ENCODE data around the gene EIF4B. TPM values are rescaled to one million over a fixed set of nuclear protein-coding genes. Genes with fewer than 3 reads are reported as not detected.

The EIF4B gene
- total RNA-seq = 484 and 526 TPM in 2 replicates

GRCh38 chr12:53005986-53006809 is at the start of gene EIF4B:
EIF4B (plus strand) TSS chr12:53006456; CDS start chr12:53006484, 28 bp downstream.
- H3K36me3 ChIP-seq (ENCODE audit: control insufficient read depth, insufficient read depth, low read length) = no peaks in the 10 kb centered on the region
- no peak for TF ChIP-seq CTCF (IDR thresholded peaks at IDR 0.05; ENCODE audit: insufficient read depth, low read length, poor library complexity, severe bottlenecking)
- DNase-seq (ENCODE audit: low read depth) = peak; percentile 94
- H3K27me3 ChIP-seq (ENCODE audit: control insufficient read depth, insufficient read depth, low read length) = no peaks in the 10 kb centered on the region
- peak within 1 kb of the TSS; percentile 100 for H3K4me3 ChIP-seq (ENCODE audit: low read depth, low read length)

- no peak for DNase-seq (ENCODE audit: low read depth)
- TF ChIP-seq CTCF (IDR thresholded peaks at IDR 0.05; ENCODE audit: insufficient read depth, low read length, poor library complexity, severe bottlenecking) = no peak
Observed at GRCh38 chr12:52956987-52957386, 49.3 kb upstream of the EIF4B start.

GRCh38 chr12:52964556-52965336 is 41.5 kb upstream of the EIF4B start:
- TF ChIP-seq CTCF (IDR thresholded peaks at IDR 0.05; ENCODE audit: insufficient read depth, low read length, poor library complexity, severe bottlenecking) = no peak
- Histone ChIP-seq H3K4me3 (ENCODE audit: low read depth, low read length) (peak overlapping the region; percentile 37), H3K36me3 (ENCODE audit: control insufficient read depth, insufficient read depth, low read length) (no peaks in the 10 kb centered on the region), H3K27me3 (ENCODE audit: control insufficient read depth, insufficient read depth, low read length) (no peaks in the 10 kb centered on the region)
- DNase-seq (ENCODE audit: low read depth) = no peak

More at GRCh38 chr12:52956987-52957386, 49.3 kb upstream of the EIF4B start:
- Histone ChIP-seq H3K4me3 (ENCODE audit: low read depth, low read length) (no peak overlapping the region), H3K27me3 (ENCODE audit: control insufficient read depth, insufficient read depth, low read length) (no peaks in the 10 kb centered on the region), H3K36me3 (ENCODE audit: control insufficient read depth, insufficient read depth, low read length) (no peaks in the 10 kb centered on the region)

GRCh38 chr12:52965337-52965731 is 40.9 kb upstream of the EIF4B start:
- peak overlapping the region; percentile 37 for H3K4me3 ChIP-seq (ENCODE audit: low read depth, low read length)
- no peak for TF ChIP-seq CTCF (IDR thresholded peaks at IDR 0.05; ENCODE audit: insufficient read depth, low read length, poor library complexity, severe bottlenecking)

GRCh38 chr12:52969166-52969795 is 37.0 kb upstream of the EIF4B start:
- Histone ChIP-seq H3K4me3 (ENCODE audit: low read depth, low read length) (no peak overlapping the region), H3K27me3 (ENCODE audit: control insufficient read depth, insufficient read depth, low read length) (no peaks in the 10 kb centered on the region)

More at GRCh38 chr12:52965337-52965731, 40.9 kb upstream of the EIF4B start:
- Histone ChIP-seq H3K27me3 (ENCODE audit: control insufficient read depth, insufficient read depth, low read length) (no peaks in the 10 kb centered on the region), H3K36me3 (ENCODE audit: control insufficient read depth, insufficient read depth, low read length) (no peaks in the 10 kb centered on the region)
- no peak for DNase-seq (ENCODE audit: low read depth)

More at GRCh38 chr12:52969166-52969795, 37.0 kb upstream of the EIF4B start:
- no peak for TF ChIP-seq CTCF (IDR thresholded peaks at IDR 0.05; ENCODE audit: insufficient read depth, low read length, poor library complexity, severe bottlenecking)
- DNase-seq (ENCODE audit: low read depth) = no peak
- H3K36me3 ChIP-seq (ENCODE audit: control insufficient read depth, insufficient read depth, low read length) = no peaks in the 10 kb centered on the region
